ENCODE data around the gene TNKS1BP1.

TNKS1BP1 gene

DNA sequence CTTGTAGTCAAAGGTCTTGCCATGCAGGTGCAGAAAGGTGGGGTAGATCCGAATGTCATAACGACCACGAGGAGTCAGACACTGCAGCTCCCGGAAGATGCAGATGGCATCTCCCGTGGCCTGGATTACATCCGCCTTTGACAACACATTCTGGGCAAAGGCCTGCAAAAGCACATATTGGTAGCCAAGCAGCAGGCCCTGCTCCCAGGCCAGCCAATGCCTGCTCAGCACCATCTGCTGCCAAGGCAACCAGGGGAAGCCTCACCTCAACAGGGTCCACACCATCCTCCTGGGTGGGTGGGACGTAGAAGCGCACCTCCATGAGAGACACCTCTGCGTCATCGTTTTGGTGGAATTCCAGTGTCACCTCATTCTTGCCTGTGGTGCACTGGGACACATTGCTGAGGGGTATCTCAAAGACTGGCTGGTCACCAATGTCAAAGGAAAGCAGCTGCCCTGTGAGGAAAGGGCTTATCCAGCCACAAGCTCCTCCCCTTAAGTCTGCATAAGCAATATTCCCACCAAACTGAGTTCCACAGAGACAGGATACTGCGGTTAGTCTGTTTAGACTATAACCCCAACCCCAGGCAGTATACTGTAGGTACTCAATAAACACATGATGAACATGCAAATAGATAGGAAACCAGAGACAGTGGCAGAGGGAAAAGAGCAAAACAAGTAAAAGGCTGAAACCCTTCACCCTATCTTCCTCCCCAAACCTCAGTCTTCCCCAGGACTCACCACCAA is 8.1 kb upstream of the TNKS1BP1 start:
- Histone ChIP-seq H3K4me3 (ENCODE audit: insufficient read depth, low read depth, low read length) (no peak overlapping the region), H3K9me3 (ENCODE audit: control insufficient read depth, low read length) (no peaks in the 10 kb centered on the region), H3K4me1 (ENCODE audit: control insufficient read depth, insufficient read depth, low read length) (peaks cover 17% of the 10 kb centered on the region), H3K27me3 (ENCODE audit: control insufficient read depth, insufficient read depth, low read length, poor library complexity, severe bottlenecking) (no peaks in the 10 kb centered on the region), H3K27ac (ENCODE audit: insufficient read depth, low read depth, low read length, poor library complexity, severe bottlenecking) (no peak overlapping the region), H3K36me3 (ENCODE audit: control insufficient read depth, insufficient read depth, low read length) (peaks cover 58% of the 10 kb centered on the region)
- 95 to 96% methylated on average over 11 of the region's 11 CpGs for WGBS, 2 experiments

DNA sequence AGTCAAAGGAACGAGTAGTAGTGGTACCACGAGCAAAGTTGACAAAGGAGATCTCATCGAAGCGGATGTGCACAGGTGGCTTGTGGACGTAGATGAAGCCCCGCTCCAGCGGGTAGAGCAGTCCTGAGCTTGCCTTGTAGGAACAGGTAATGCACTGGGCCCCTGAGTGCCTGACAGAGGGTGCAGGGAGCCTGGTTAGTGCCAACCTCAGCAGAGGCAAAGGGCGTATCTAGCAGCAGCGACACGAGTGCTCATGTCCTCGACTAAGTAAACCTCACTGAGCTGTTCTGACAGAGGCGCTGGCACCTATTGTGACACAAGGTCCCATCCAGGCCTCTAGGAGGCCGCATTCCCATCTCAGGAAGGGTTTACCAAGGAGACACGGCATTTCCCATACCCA is 7.0 kb upstream of the TNKS1BP1 start:
- Histone ChIP-seq H3K27ac (ENCODE audit: insufficient read depth, low read depth, low read length, poor library complexity, severe bottlenecking) (no peak overlapping the region), H3K9me3 (ENCODE audit: control insufficient read depth, low read length) (no peaks in the 10 kb centered on the region), H3K36me3 (ENCODE audit: control insufficient read depth, insufficient read depth, low read length) (peaks cover 70% of the 10 kb centered on the region), H3K4me3 (ENCODE audit: insufficient read depth, low read depth, low read length) (no peak overlapping the region), H3K4me1 (ENCODE audit: control insufficient read depth, insufficient read depth, low read length) (peaks cover 16% of the 10 kb centered on the region), H3K27me3 (ENCODE audit: control insufficient read depth, insufficient read depth, low read length, poor library complexity, severe bottlenecking) (no peaks in the 10 kb centered on the region)
- 94 to 97% methylated on average over 14 of the region's 14 CpGs for WGBS, 2 experiments

DNA sequence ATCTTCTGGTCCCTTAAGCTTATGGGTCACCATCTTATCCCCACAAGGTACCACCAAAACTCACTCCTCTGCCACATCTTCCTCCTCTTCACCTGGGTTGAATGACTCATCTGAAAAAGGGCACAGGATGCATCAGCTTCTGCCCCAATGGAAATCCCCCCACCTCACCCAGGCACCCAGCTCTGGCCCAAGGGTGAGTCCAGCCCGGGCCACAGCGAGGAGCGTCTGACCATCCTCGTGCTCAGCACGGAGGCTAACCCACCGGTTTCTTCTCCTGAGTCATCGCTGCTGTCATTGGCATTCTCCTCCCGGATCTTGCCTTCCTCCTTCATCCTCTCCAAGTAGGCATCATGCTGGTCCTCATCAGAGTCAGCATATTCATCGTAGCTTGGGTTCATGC is 5.3 kb upstream of the TNKS1BP1 start:
- no peak overlapping the region for H3K4me3 ChIP-seq (ENCODE audit: insufficient read depth, low read depth, low read length)
- H3K9me3 ChIP-seq (ENCODE audit: control insufficient read depth, low read length): no peaks in the 10 kb centered on the region
- H3K27me3 ChIP-seq (ENCODE audit: control insufficient read depth, insufficient read depth, low read length, poor library complexity, severe bottlenecking): no peaks in the 10 kb centered on the region
- H3K36me3 ChIP-seq (ENCODE audit: control insufficient read depth, insufficient read depth, low read length): peaks cover 80% of the 10 kb centered on the region
- 95 to 96% methylated on average over 9 of the region's 9 CpGs for WGBS, 2 experiments
- no peak overlapping the region for H3K27ac ChIP-seq (ENCODE audit: insufficient read depth, low read depth, low read length, poor library complexity, severe bottlenecking)
- H3K4me1 ChIP-seq (ENCODE audit: control insufficient read depth, insufficient read depth, low read length): peaks cover 20% of the 10 kb centered on the region

DNA sequence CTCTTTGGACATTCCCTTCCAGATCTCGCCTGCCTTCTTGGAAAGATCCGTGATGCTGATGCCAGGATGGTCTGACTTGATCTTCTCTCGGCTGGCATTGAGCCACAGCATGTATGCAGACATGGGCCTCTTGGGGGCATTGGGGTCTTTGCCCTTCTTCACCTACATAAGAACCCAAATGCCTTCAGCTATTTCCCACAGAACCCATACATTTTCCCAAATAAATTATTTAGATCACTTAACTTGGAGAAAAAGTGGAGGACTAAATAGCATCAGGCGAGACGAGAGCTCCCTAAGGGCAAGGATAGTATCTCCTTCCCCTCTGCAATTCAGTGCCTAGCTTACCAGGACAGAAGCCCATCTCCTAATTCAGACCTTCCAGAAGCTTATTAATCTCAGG is 3.0 kb upstream of the TNKS1BP1 start:
- H3K36me3 ChIP-seq (ENCODE audit: control insufficient read depth, insufficient read depth, low read length): peaks cover 70% of the 10 kb centered on the region
- no peaks in the 10 kb centered on the region for H3K27me3 ChIP-seq (ENCODE audit: control insufficient read depth, insufficient read depth, low read length, poor library complexity, severe bottlenecking)
- no peaks in the 10 kb centered on the region for H3K9me3 ChIP-seq (ENCODE audit: control insufficient read depth, low read length)
- H3K27ac ChIP-seq (ENCODE audit: insufficient read depth, low read depth, low read length, poor library complexity, severe bottlenecking): no peak overlapping the region
- WGBS, 2 experiments: 91 to 92% methylated on average over 5 of the region's 5 CpGs
- H3K4me3 ChIP-seq (ENCODE audit: insufficient read depth, low read depth, low read length): no peak overlapping the region
- H3K4me1 ChIP-seq (ENCODE audit: control insufficient read depth, insufficient read depth, low read length): peaks cover 20% of the 10 kb centered on the region

DNA sequence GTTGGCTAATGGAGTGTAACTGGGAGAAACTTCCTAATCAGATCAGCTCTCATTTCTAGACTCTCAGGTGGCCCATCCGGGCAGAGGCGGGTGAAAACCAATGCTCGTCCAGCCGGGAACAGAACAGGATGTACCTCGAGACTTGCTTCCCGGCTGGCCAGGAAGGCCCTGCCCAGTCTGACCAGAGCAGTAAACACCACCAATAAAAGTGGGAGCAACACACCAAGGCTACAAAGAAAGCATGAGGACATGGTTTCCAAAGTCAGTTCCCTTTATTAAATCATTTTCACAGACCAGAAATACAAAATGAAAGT is 940 bp upstream of the TNKS1BP1 start:
- WGBS, 2 experiments: 74% methylated on average over 6 of the region's 6 CpGs
- no peaks in the 10 kb centered on the region for H3K27me3 ChIP-seq (ENCODE audit: control insufficient read depth, insufficient read depth, low read length, poor library complexity, severe bottlenecking)
- no peaks in the 10 kb centered on the region for H3K9me3 ChIP-seq (ENCODE audit: control insufficient read depth, low read length)
- peak overlapping the region; percentile 98 for H3K27ac ChIP-seq (ENCODE audit: insufficient read depth, low read depth, low read length, poor library complexity, severe bottlenecking)
- H3K4me1 ChIP-seq (ENCODE audit: control insufficient read depth, insufficient read depth, low read length): peaks cover 31% of the 10 kb centered on the region
- peak overlapping the region; percentile 74 for H3K4me3 ChIP-seq (ENCODE audit: insufficient read depth, low read depth, low read length)
- H3K36me3 ChIP-seq (ENCODE audit: control insufficient read depth, insufficient read depth, low read length): peaks cover 51% of the 10 kb centered on the region

DNA sequence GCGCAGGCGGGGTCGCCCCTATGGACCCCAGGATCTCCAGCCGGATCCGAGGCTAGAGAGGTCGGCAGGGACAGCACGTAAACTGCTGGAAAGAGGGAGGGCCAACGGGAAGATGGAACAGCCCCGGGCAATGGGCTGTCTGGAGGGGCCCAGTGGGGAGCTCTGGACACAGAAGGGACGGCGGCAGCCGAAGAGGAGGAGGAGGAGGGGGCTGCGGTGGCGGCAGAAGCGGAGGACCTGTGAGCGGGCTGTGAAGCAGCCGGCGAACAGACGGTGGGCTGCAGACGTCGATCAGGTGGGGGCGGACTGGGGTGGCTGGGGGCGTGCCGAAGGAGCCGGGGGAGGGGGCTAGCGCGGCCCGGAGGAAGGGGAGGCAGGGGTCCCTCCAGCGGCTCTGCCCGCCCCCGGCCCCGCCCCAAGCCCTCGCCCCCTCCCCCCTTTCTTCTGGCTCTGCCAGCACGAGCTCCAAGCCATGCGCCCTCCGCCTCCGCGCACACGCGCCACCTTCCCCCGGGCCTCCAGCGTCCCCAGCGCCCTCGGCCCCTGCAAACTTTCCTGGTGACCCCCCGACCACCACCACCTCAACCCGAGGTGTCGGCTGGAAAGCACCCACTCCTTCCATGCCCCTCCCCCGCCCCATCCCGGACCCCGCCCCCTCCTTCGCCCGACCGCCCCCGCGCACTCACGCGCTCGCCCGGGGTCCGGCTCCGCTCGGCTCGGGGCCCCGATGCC is 432 bp downstream of the TNKS1BP1 start:
- peaks cover 31% of the 10 kb centered on the region for H3K4me1 ChIP-seq (ENCODE audit: control insufficient read depth, insufficient read depth, low read length)
- no peaks in the 10 kb centered on the region for H3K9me3 ChIP-seq (ENCODE audit: control insufficient read depth, low read length)
- H3K36me3 ChIP-seq (ENCODE audit: control insufficient read depth, insufficient read depth, low read length): peaks cover 45% of the 10 kb centered on the region
- peak overlapping the region; percentile 74 for H3K4me3 ChIP-seq (ENCODE audit: insufficient read depth, low read depth, low read length)
- H3K27me3 ChIP-seq (ENCODE audit: control insufficient read depth, insufficient read depth, low read length, poor library complexity, severe bottlenecking): no peaks in the 10 kb centered on the region
- H3K27ac ChIP-seq (ENCODE audit: insufficient read depth, low read depth, low read length, poor library complexity, severe bottlenecking): peak overlapping the region; percentile 98
- WGBS, 2 experiments: 1% methylated on average over 58 to 63 of the region's 64 CpGs

DNA sequence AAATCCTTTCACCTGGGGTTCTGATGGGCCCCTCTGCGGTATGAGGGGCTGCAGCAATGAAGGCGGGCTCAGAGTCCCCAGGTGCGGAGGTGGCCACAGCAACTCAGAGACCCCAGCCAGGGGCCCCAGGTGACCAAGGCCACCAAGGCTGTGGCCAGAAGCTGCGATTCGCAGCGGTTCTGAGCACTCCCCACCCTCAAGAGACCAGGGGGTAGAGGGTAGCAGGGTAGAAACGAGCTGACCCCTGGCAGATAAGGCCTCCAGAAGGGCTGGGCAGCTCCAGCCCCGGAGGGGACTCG is 948 bp downstream of the TNKS1BP1 start:
- H3K4me1 ChIP-seq (ENCODE audit: control insufficient read depth, insufficient read depth, low read length): peaks cover 31% of the 10 kb centered on the region
- peaks cover 40% of the 10 kb centered on the region for H3K36me3 ChIP-seq (ENCODE audit: control insufficient read depth, insufficient read depth, low read length)
- WGBS, 2 experiments: 7% methylated on average over 9 of the region's 9 CpGs
- H3K27me3 ChIP-seq (ENCODE audit: control insufficient read depth, insufficient read depth, low read length, poor library complexity, severe bottlenecking): no peaks in the 10 kb centered on the region
- no peaks in the 10 kb centered on the region for H3K9me3 ChIP-seq (ENCODE audit: control insufficient read depth, low read length)
- H3K27ac ChIP-seq (ENCODE audit: insufficient read depth, low read depth, low read length, poor library complexity, severe bottlenecking): peak overlapping the region; percentile 98
- peak overlapping the region; percentile 74 for H3K4me3 ChIP-seq (ENCODE audit: insufficient read depth, low read depth, low read length)

DNA sequence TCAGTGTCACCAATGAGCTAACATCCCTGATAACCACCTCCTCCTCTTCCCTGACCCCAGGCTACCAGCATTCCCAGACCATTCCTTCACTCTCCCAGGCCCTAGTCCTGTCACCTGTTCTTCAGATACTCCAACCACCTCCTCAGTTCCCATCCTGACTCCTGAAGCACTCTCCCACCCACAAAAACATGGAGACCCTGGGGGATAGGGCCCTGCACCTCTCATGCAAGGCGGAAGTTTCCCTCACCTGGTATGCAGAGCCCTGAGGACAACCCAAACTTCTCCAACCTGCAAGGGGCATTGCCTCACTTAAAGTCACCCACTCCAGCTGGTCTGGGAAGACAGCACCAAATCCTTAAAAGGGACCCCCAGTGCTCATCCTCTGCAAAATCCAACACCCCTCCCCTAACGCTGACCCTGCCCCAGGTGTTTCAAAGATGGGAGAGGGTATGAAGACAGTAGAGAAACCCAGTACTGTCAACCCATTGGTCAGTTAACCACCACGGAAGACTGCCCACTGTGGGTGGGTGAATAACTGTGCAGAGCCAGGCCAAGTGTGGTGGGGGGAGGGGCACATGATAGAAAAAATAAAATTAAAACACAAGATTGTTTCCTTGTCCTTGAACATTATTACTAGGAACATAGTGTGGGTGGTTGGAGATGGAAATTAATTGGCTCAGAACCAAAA is 1.4 kb downstream of the TNKS1BP1 start:
- H3K9me3 ChIP-seq (ENCODE audit: control insufficient read depth, low read length): no peaks in the 10 kb centered on the region
- H3K36me3 ChIP-seq (ENCODE audit: control insufficient read depth, insufficient read depth, low read length): peaks cover 39% of the 10 kb centered on the region
- H3K4me1 ChIP-seq (ENCODE audit: control insufficient read depth, insufficient read depth, low read length): peaks cover 31% of the 10 kb centered on the region
- WGBS, 2 experiments: 58% methylated on average over 3 of the region's 3 CpGs
- H3K27ac ChIP-seq (ENCODE audit: insufficient read depth, low read depth, low read length, poor library complexity, severe bottlenecking): peak overlapping the region; percentile 78
- peak overlapping the region; percentile 74 for H3K4me3 ChIP-seq (ENCODE audit: insufficient read depth, low read depth, low read length)
- no peaks in the 10 kb centered on the region for H3K27me3 ChIP-seq (ENCODE audit: control insufficient read depth, insufficient read depth, low read length, poor library complexity, severe bottlenecking)

DNA sequence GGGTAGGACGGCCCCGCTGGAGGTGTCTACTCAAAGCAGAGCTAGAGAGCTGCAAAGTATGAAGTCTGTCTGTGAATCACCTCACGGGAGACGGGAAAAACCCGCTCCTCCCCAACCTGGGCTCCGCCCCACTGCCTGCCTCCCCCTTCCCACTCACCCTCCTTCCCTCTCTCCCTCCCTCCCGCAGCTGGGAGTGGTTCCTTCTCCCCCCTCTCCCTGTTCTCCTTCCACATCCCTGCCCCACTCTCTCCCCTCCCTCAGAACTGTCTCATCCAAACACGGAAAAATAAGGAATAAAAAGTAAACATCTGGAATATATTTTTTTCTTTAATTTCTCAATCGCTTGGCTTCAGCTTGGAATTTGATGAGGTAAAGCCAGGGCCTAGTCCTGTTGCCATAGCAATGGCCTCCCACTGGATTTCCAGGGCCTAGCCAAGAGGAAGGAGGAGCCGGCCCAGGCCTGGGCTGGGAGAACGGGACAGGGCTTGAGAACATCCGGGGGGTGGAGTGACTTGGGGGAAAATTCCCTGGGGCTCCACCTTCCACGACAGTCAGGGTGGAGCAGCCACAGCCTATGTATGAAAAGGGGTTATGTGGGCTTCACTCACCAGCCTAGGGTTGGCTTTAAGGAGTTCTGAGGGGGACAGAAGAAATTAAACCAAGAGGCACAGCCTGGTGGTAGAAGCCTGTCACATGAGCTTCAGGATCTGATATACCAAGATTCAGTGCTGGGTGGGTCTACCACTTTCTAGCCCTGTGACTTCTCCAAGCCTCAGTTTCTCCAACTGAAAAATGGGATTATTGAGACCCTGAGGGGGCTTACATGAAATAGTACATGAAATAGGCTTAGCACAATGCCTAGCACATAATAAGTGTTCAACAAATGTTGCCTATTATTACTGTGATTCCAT is 2.2 kb downstream of the TNKS1BP1 start:
- H3K4me3 ChIP-seq (ENCODE audit: insufficient read depth, low read depth, low read length): peak overlapping the region; percentile 1
- 19 to 23% methylated on average over 12 of the region's 13 CpGs for WGBS, 2 experiments
- H3K36me3 ChIP-seq (ENCODE audit: control insufficient read depth, insufficient read depth, low read length): peaks cover 38% of the 10 kb centered on the region

More for the DNA sequence above, 2.2 kb downstream of the TNKS1BP1 start:
- Histone ChIP-seq H3K4me1 (ENCODE audit: control insufficient read depth, insufficient read depth, low read length) (peaks cover 31% of the 10 kb centered on the region), H3K27me3 (ENCODE audit: control insufficient read depth, insufficient read depth, low read length, poor library complexity, severe bottlenecking) (no peaks in the 10 kb centered on the region), H3K27ac (ENCODE audit: insufficient read depth, low read depth, low read length, poor library complexity, severe bottlenecking) (peak overlapping the region; percentile 78), H3K9me3 (ENCODE audit: control insufficient read depth, low read length) (no peaks in the 10 kb centered on the region)

Data from ectodermal cell (in vitro differentiated cells).